Measurements from ENCODE around the gene DDX59.

The DDX59 gene

DNA sequence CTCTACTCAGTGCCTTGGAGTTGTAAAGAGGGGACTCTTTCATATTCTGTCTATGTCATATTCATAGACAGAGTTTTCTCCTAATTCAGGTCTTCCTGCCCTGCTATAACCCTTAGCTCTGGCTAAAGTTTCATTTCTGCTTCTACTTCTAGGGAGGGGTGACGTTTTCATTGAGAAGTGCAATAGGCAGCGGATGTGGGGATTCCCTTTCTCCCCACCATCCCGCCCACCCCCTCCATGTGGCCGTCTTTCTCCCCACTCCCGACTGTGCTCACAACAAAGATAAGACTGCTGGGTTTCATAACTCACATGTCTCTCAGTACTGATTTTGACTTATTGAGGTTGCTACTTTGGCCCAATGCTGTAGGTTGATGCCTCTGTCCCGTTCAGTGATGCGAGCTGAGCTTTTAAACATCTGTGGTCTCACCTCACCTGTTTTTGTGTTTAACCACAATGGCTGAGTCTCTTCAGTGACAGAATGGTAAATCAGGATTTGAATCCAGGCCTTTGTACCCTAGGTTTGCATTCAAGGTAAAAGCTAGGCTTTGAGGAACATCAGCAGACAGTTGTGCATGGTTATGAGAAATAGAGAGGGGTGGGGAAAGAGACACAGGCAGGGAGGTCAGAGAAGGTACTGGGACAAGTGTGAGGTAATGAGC lies 41.4 kb downstream of the DDX59 start:
- DNase-seq = peak; percentile 66

DNA sequence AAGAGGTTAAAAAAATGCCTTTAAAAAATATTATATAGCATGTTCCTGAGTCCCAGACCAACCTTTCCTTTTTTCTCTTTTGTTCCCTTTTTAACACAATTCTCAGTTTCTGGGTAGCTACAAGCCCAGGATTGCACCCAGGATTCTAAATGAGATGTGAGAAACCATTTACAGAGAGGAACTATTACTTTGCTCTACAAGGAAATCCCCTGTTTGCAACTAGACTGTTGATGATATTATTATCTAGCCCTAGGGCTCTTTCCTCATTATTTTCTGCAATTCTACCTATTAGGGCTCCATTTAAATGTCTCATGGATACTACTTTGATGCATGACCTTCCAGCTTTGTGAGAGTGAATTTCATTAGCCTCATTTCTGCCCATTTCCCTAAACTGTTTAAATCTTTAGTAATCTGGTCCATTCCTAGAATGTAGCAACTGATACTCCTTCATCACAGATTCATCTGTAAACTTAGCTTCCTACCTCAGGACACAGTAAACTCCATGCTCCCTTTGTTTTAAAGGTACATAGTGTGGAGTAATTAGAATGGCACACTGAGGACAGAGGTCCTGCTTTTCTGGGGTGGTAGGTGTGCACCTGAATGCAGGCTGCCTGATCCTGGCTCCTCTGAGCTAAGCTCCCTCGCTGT lies 42.0 kb downstream of the DDX59 start:
- no peak for DNase-seq

- DNase-seq = no peak
These were observed 42.7 kb downstream of the DDX59 start for GRCh38 chr1:200626853-200627534.

DNA sequence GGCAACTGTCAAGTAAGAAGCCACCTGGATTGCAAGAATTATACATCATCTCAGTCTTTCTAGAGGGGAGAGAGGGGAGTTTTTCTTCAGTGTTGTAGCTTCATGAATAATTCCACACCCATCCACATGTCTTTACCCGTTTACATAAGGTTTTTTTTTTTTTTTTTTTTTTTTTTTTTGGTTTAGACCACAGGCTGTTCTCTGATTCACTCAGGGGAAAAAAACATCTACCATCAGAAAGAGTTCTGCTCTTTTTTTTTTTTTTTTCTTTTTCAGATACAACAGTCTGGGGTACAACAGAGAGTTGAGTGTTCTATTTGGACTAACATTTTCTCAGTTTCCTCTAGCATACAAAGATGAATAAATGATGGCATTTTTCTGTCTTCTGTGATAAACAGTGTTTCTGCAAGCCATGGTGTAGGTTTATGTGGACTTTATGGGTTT lies 44.3 kb downstream of the DDX59 start:
- DNase-seq = no peak

DNA sequence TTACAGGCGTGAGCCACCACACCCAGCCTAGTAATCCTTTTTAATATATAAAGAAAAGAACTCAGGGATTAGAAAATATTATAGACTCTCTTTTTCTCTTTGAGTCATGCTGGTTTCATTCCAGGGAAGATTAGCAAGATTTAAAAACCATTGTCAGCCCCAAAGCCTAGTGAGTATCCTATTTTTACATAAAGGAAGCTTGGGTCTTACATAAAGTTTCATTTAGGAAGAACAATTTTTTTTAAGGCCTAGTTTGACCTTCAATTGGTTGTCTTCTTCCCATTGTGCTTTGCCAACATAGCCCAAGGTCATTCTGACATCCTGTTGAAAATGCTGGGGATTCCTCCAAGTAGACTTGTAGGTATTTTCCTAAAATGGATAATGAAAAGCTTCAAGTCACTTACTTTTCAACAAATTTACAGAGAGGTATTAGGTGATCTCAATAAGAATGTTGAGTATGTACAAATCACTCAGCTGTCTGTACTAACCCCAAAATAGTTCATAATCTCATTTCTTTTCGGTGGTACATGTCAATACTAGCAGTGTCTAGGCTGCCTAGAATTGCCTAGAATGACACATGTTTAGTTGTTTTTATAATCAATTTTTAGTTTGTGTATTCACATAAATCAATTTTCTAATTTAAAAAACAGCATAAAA lies 44.9 kb downstream of the DDX59 start:
- DNase-seq = no peak

DNA sequence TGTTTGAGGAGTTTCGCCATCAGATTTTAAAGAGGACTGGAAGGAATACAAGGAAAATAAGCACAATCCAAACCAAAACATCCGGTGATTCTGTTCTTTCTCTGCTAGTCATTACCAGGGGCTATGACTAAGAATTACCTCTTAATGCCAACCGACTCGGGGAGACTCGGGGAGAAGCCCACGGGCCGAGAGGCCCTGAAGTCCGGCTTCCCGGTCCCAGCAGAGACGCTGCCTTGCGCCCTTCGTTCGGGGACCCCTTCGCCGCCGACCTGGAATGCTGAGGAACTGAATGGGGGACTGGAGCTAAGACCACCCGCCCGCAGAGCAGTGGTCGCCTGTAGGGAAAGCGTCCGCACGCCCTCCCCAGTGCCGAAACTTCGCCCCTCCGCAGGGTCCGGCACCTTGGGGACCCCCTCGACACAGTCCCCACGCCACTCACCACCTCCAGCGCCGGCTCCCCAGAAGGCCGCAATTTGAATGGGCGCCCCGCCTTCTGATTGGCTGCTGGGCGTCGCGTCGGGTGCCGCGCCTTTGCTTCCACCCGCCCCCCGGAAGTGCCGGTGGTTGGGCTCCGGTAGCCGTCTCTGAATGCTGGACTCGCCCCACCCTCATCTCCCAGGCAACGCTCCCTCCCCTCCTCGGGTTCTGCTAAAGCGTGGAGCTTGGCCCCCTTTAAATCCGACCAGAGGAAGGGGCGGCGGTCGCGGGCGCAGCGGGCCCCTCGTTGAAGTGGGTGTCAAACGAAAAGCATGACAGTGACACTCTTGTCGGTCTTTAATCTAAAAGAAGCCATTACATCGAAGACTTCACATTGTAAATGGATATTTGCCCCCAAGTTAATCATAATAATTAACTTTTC lies 49.2 kb downstream of the DDX59 start, which contains the start of gene KIF14:
Gene KIF14 (minus strand): TSS at position 479 of the 859 bp plus-strand sequence. CDS start 2,028 bp downstream, outside the sequence.
- peak; percentile 93 for DNase-seq

DNA sequence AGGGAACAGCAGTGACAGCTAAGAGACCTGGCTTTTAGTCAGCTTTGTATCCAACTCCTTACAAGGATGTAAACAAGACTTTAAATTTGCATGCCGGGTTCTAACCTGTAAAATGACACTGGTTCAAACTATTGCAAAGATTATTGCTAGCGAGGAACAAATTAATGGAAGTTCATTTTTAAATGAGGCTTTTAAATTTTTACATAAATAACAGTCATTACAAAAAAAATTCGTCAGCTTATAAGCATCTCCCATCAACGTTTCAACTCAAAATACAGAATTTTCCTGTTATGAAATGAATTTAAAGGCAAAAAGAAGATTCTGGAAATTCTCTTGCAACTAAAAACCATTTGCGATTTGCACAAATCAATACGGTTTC lies 49.8 kb downstream of the DDX59 start:
- no peak for DNase-seq

GRCh38 chr1:200610846-200611245 lies 58.9 kb downstream of the DDX59 start:
- no peak for DNase-seq

GRCh38 chr1:200602632-200603031 lies 67.1 kb downstream of the DDX59 start:
- no peak for DNase-seq
